AG09309 (cell line): Measurements from ENCODE around the gene RYR2.

Experiments used
- DNase-seq: peaks from one replicate; pipeline ENCODE4 v3.0.0-alpha.2; 2010; ENCODE audit warnings: low read depth
- H3K4me3 ChIP-seq: 2 replicates; pipeline ENCODE4 v1.5.1; 2011; ENCODE audit warnings: mild to moderate bottlenecking, low read depth, low read length, moderate library complexity; ENCODE audit not compliant: control insufficient read depth
- CTCF ChIP-seq: IDR thresholded peaks from 2 replicates; pipeline ENCODE4 v1.5.1; 2011; ENCODE audit warnings: mild to moderate bottlenecking, low read depth, low read length, inconsistent platforms; ENCODE audit not compliant: insufficient read depth, control insufficient read depth; ENCODE audit errors: missing control alignments

Gene RYR2

DNA sequence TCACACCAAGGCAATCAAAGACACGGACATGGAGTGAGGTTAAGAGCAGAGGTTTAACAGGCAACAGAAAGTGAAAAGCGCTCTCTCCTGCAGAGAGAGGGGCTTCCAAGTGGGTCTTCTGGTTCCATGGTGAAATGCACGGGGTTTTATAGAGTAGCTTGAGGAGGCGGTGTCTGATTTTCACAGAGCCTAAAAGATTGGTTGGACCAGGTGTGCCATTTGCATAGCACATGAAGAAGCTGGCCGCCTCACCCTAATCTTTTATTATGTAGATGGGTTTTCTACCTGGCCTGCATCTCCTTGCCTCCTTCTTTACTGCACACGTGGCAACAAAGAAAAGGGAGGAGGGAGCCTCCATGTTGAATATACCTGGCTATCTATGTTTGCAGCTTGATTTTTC is 197.3 kb downstream of the RYR2 start:
- no peak overlapping the region for H3K4me3 ChIP-seq
- no peak for DNase-seq
- TF ChIP-seq CTCF, result no peak

- no peak for DNase-seq
- H3K4me3 ChIP-seq, result no peak overlapping the region
- no peak for TF ChIP-seq CTCF
Observed at GRCh38 chr1:237241038-237241437, 199.1 kb downstream of the RYR2 start.

DNA sequence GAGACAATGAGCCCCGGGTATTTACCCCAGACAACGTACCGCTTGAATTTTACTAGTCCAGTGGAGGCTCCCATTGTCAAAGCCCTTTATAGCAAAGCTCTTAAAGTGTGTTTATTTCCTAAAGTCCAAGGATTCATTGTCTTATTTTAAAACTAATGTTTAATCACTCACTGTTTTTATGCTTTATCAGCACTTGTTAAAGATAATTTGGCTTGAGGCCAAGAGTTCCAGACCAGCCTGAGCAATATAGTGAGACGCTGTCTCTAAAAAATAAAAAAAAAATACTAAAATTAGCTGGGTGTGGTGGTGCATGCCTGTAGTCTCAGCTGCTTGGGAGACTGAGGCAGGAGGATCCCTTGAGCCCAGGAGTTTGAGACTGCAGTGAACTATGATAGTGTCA is 202.8 kb downstream of the RYR2 start:
- no peak for TF ChIP-seq CTCF
- no peak for DNase-seq
- no peak overlapping the region for H3K4me3 ChIP-seq

DNA sequence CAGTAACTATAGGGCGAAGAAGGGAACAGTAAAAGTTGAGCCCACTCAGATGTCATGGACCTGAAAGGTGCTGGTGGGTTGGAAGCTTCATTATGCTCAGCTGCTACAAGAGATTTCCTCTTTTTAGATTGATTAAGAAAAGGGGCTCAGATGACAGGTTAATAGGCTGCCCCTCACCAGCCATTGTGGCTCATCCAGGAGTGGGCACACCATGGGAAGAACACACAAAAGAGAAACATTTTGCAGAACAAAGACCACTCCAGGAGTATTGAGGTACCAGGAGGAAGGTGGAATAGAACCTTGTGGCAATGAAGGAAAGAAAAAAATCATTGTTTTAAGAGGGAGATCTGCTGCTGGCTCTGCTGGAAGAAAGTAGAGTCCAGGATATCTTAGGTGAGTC is 205.5 kb downstream of the RYR2 start:
- DNase-seq, result no peak
- H3K4me3 ChIP-seq, result no peak overlapping the region
- no peak for TF ChIP-seq CTCF

- H3K4me3 ChIP-seq, result no peak overlapping the region
- no peak for TF ChIP-seq CTCF
- DNase-seq, result no peak
Observed at GRCh38 chr1:237249120-237249519, 207.1 kb downstream of the RYR2 start.

- no peak for TF ChIP-seq CTCF
- DNase-seq, result no peak
Observed at GRCh38 chr1:237250055-237250454, 208.1 kb downstream of the RYR2 start.

DNA sequence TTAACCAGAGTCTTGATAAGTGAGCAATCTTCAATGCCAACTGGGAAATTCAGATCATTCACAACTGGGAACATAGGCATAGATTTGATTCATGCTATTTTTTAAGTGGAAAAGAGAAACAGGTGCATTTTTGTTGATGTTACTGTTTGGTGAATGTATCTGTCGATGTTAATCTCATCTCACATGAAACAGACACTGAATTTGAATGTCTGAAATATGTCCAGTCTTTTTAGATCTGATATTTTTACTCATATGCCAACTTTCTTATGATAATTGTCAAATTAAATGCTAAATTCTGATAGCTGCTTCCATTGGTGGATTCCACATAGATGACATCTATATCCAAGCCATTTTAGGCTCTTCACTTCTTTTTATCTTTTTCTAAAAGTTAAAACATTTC is 213.1 kb downstream of the RYR2 start:
- no peak overlapping the region for H3K4me3 ChIP-seq
- DNase-seq, result no peak
- TF ChIP-seq CTCF, result no peak

More at GRCh38 chr1:237250055-237250454, 208.1 kb downstream of the RYR2 start:
- H3K4me3 ChIP-seq, result no peak overlapping the region
